Suppressor macrophage treated with lipopolysaccharide for 4 hours (primary cell): ENCODE results near the gene KIF26B.
A peak's percentile ranks its signal among the peaks of the same experiment; 100 is the strongest.
"Not testable (repeated sequence)": the region's sequence is repeated elsewhere in the genome, so short reads cannot be mapped to it uniquely, and the experiment has no call there.

Experiments used
- DNase-seq: peaks from one replicate; pipeline ENCODE4 v3.0.0-alpha.2; 2020

KIF26B gene

DNA sequence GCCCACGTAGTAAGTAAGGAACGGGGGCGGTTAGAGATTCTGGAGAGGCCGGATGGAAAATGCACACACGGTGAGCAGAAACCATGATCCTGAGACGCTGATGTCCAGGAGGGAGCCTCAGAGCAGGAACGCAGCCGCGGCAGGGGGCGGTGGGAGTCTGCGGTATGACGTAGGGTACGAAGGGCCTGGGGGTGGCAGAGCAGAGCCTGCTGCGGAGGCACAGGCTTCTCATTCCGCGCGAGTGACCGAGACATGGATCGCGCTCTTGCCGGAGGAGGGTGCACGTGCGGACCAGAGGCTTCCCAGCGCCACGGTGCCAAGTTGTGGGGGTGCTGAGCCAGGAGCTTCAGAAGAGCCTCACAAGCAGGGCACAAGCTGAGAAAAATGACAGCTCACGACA, 176.2 kb downstream of the KIF26B start:
- no peak for DNase-seq

DNA sequence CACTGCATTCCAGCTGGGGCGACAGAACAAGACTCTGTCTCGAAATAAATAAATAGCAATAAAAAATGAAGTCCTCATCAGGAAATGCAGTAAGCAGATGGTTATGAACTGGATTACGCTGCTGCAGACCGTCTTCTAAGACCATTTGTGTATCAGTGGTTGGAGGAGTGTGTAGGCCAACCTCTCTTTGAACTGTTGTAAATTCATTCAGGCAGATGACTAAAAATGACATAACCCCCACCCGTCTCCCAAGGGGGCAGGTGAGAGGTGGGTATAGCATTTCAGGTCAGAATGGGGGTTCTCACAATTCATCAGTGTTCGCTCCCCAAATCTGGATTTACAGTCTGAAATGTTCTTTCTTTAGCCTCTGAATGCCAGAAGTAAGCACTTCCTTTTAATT, 177.3 kb downstream of the KIF26B start:
- no peak for DNase-seq

DNA sequence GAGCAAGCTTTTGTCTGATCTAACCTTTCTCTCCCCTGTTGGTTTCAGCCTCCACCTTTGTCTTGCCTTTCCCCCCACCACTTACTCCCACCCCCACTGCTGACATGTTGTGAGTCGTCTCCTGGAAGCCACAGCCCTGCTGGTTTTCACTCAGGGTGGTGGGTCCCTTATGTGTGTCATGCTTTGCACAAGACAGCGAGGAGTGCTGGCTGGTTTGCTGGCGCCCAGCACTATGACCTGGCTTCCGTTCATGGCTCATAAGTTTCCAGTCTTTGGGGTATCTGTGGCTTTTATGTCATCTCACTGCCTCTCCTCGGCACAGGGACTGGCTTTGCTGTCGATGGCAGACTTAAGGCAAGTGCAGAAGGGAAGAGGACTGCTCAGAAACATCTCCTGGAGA, 177.7 kb downstream of the KIF26B start:
- DNase-seq, result no peak

DNA sequence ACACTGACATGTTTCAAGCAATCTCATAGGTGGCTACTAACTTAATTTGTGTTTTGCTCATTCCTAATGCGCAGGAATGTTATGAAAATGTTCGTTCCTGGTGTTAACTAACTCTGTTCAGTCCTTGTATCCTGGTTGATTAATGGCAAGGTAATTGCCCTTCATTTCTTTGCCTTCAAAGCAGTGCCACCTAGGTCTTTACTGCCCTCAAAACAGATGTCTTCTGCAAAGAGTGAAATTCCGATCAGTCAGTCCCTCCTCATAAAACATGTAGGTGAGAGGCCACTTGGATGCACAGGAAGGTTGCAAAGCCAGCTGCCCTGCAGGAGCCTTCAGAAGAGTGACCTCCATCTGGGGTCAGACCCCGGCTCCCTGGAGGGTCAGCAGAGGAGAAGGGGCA, 179.4 kb downstream of the KIF26B start:
- DNase-seq, result no peak

DNA sequence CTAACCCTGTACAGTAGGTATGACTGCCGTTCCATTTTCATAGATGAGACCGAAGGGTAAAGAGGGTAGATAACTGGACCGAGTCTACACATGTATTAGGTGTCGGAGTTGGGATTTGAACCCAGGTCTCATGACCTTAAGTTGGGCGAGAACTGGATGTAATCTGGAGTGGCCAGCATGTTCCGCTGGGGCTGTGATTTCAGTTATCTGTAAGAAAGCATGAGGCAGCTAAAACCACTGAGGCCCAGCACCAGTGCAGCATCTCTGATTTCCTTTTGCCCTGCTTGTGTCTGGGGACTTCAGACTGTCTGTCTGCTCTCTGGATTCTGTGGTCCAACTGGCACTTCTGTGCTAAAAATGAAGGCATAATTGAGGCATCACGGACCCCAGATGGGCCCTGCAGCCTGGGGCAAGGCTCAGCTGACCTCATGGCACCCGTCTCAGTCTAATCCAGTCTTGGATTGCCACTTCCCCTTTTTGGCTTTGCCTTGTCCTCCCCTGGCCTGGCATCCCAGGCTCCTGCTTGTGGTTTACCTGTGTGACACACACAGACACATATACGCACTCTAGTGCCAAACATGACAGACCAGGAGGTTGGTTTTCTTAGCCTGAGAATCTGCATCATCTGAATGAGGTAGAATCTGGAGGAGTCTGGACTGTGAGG, 180.2 kb downstream of the KIF26B start:
- no peak for DNase-seq

DNA sequence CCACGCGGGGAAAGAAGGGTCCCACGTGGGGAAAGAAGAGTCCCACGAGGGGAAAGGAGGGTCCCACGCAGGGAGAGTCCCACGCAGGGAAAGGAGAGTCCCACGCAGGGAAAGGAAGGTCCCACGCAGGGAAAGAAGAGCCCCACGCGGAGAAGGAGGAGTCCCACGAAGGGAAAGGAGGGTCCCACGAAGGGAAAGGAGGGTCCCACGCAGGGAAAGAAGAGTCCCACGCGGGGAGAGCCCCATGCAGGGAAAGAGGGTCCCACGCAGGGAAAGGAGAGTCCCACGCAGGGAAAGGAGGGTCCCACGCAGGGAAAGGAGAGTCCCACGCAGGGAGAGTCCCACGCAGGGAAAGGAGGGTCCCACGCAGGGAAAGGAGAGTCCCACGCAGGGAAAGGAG, 180.9 kb downstream of the KIF26B start:
- not testable (repeated sequence) for DNase-seq

- no peak for DNase-seq
Observed at GRCh38 chr1:245336149-245336983, 181.6 kb downstream of the KIF26B start.

DNA sequence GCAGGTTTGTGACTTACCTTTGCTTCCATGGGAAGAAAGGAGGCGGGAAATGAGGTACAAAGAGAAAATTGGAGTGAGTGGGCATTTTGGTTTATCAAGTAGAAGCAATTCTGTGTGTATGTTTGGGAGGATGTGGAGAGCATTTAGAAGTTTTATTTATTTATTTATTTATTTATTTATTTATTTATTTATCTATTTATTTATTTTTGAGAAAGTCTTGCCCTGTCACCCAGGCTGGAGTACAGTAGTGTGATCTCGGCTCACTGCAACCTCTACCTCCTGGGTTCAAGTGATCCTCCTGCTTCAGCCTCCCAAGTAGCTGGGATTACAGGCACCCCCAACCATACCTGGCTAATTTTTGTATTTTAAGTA, 182.2 kb downstream of the KIF26B start:
- not testable (repeated sequence) for DNase-seq

GRCh38 chr1:245337829-245338484, 183.2 kb downstream of the KIF26B start:
- peak; percentile 16 for DNase-seq

- DNase-seq, result no peak
Observed at GRCh38 chr1:245338485-245338877, 183.7 kb downstream of the KIF26B start.

DNA sequence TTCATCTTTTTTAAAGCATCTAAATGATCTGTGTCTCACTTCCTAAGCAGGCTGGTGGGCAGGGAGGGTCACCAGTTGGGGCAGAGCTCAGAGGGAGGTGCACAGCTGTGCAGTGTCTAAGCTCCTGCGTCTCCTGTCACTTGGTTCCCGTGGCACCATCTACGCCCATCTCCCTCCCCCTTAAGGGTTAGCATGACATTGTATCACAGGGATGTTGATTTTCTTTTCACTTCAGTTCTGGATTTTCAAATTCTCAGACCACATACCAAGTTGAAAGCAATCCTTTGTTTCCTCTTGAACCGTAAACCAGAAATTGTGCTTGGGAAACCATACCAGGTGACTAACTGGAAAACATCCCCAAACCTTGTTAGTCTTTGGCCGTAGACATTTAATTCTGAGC, 187.0 kb downstream of the KIF26B start:
- no peak for DNase-seq

DNA sequence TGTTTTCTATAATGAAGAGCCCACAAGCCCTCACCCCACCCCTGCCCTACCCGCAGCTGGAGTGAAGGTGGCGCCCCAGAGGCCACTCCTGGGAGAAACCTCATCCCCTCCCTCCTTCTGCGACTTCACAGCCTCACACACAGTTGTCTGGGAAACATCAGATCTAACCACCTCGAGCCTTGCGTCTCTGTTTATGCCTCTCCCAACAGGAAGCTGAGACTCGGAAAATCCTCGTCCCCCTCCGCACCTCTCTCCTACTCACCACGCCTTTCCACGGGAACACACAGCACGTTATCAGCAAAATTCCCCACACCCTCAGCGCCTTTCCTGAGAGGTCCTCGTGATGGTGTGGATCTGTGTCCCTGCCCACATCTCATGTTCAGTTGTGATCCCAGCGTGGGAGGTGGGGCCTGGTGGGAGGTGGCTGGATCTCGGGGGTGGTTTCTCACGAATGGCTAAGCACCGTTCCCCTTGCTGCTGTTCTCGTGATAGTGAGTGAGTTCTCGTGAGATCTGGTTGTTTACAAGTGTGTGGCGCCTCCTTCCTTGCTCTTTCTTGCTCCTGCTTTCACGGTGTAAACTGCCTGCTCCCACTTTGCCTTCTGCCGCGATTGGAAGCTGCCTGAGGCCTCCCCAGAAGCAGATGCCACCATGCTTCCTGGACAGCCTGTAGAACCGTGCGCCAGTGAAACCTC, 190.6 kb downstream of the KIF26B start:
- no peak for DNase-seq

- no peak for DNase-seq
Observed at GRCh38 chr1:245348626-245349025, 193.8 kb downstream of the KIF26B start.

- no peak for DNase-seq
Observed at GRCh38 chr1:245353411-245353810, 198.6 kb downstream of the KIF26B start.

- DNase-seq, result no peak
Observed at GRCh38 chr1:245353915-245354775, 199.4 kb downstream of the KIF26B start.

GRCh38 chr1:245355851-245356630, 201.3 kb downstream of the KIF26B start:
- DNase-seq, result not testable (repeated sequence)

DNA sequence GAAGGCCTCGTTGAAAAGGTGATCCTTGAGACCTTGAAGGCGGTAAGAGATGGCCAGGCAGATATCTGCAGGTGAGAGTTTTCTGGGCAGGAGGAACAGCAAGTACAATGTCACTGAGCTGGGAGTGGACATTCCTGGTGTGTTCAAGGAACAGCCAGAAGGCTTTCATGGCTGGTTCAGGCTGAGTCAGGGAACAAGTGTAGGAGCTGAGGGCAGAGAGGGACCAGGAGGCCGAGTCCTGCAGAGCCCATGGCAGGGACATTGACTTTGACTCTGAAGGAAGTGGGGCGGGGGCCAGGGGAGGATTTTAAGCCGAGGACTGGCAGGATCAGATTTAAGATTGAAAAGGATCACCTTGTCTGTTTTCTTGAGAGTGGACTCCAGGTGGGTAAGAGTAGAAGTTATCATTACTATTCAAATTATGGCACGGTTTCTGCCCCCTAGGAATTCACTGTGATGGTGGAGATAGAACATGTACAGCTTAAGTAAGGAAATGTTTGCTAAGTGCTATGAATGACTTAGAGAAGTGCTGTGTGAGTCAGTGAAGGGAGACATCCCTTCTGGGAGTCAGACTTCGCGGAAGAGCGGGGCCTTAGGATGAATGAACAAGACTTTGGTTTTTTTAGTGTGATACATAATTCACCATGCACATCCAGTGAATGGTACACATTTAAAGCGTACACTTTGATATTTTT, 202.3 kb downstream of the KIF26B start:
- DNase-seq, result no peak

GRCh38 chr1:245359101-245359680, 204.4 kb downstream of the KIF26B start:
- DNase-seq, result peak; percentile 30

DNA sequence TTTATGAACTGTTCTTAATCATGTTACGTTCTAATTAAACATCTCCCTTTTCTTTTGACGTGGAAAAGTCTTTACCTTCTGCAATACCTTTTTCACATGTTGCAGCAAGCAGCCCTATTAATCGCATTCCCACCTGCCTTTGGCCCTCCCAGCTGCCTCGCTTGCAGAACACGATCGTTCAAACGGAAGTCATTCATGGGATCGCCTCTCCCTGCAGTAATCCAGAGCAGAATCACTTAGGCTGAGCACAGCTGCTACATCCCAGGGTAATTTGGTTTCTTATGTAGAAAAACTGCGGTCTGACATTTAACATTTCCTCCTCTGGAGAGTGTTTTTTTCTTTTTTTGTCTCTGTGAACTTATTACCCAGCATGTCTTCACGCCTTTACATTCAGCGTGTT, 206.3 kb downstream of the KIF26B start:
- no peak for DNase-seq

DNA sequence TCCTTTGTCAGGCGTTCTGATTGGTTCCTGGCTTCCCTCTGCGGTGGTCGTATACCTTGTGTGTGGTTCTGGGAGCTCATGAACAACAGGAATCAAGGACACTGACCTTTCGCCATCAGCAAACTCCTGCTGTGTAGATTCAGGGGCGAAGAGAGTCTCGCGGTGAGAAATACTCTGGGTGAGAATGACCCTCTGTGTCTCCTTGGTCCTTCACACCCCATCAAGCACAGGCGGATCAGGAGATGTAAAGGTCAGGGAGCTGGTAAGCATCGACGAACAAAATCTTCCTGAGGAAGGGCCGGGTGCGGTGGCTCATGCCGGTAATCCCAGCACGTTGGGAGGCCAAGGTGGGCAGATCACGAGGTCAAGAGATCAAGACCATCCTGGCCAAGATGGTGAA, 207.2 kb downstream of the KIF26B start:
- no peak for DNase-seq
